Germinal center (tissue), 1 donor: Measurements from ENCODE around the gene CBFA2T3.
A peak's percentile ranks its signal among the peaks of the same experiment; 100 is the strongest.

Experiments used
- DNase-seq: peaks from one replicate; pipeline ENCODE4 v3.0.0; 2012; ENCODE audit warnings: mixed read lengths, low spot score

Gene CBFA2T3

GRCh38 chr16:88875703-88876234 lies 101.2 kb downstream of the CBFA2T3 start:
- no peak for DNase-seq

DNA sequence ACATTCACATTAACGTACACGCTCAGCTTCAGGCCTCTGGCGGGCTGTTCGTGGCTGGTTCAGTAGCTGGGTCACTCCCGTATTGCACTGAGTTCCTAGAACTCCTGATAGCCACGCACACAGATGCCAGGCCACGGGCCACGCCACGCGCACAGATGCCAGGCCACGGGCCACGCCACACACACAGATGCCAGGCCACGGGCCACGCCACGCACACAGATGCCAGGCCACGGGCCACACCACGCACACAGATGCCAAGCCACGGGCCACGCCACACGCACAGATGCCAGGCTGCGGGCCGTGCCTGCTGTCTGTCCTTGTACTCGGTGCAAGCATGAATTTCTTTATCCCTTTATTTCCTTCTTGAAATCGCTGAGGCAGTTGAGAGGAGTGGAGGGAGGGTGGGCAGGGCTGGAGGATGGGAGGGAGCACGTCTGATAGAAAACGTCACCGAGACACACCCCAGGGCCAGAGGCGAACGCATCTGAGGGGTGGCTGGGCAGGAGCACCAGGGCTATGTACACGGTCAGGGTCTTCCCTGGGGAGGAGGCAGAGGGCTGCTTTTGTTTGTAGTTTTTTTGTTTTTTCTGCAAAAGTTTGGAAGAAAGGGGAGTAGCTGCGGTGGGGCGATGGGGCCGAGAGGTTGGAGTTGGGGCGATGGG lies 101.9 kb downstream of the CBFA2T3 start:
- DNase-seq = no peak

GRCh38 chr16:88872650-88873331 lies 104.2 kb downstream of the CBFA2T3 start:
- DNase-seq = no peak

DNA sequence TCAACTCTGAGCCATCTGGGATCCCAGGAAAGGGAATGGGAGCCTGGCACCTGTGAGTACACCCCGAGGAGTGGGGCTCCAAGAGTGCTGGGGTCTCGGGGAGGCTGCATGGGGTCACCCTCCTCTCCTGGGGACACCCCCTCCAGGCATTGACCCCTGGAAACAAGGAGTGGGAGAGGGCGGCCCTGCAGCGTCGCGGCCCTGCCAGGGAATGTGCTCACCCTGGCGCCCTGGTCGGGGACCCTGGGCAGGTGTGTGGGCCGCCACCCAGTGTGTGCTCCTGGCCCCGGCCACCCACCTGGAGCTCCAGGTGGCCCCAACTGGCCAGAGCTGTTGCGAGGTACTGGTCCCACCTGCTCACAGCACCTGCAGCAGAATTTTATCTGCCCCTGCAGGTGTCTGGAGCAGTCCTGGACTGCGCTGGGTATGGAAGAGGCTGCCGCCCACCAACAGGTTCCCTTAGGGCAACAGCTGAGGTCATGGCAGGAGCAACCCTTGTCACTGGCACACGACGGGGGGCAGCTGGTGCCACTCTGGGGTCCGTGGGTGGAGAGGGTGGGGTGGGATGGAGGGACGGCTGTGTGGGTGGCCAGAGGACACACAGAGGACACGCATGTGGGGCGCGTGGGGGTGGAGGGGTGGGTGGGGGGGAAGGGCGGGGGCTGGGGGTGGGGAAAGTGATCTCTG lies 105.1 kb downstream of the CBFA2T3 start:
- no peak for DNase-seq

GRCh38 chr16:88871349-88871702 lies 105.7 kb downstream of the CBFA2T3 start:
- no peak for DNase-seq

- peak; percentile 29 for DNase-seq
Measured at GRCh38 chr16:88870608-88871348, 106.2 kb downstream of the CBFA2T3 start.

GRCh38 chr16:88869673-88869980 lies 107.4 kb downstream of the CBFA2T3 start:
- DNase-seq = no peak

GRCh38 chr16:88868974-88869672 lies 107.9 kb downstream of the CBFA2T3 start:
- DNase-seq = no peak

DNA sequence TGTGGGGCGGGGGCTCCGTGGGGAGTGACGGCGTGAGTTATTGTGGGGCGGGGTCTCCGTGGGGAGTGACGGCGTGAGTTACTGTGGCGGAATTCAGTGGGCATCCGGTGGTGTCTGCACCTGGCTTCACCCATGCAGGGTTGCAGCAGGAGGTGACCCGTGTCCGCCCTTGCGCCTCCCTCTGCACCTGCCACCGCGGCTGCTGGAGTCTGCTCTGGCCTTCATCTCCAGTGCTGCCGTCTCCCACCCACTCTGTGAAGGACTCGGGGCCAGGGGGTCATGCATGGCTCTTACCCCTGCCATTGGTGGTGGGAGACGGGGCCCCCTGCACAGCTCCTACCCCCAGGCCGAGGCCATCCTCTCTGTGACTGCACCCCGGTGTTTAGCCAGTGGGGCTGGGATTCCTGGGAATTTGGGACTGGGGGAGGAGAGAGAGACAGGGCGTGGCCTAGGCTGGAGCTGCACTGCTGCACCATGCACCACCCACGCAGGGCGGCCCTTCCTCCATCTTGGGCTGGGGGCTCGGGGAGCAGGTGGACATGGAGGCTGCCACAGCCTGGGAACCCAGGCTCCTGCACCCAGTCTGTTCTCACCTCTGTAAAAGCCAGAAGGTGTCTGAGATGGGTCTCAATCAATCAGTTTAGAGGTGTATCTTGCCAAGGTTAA lies 109.3 kb downstream of the CBFA2T3 start:
- no peak for DNase-seq

- DNase-seq = no peak
Measured at GRCh38 chr16:88866151-88866920, 110.7 kb downstream of the CBFA2T3 start, which contains the start of gene PABPN1L. Gene PABPN1L (minus strand): TSS chr16:88866660. CDS start chr16:88866606, 54 bp downstream.

DNA sequence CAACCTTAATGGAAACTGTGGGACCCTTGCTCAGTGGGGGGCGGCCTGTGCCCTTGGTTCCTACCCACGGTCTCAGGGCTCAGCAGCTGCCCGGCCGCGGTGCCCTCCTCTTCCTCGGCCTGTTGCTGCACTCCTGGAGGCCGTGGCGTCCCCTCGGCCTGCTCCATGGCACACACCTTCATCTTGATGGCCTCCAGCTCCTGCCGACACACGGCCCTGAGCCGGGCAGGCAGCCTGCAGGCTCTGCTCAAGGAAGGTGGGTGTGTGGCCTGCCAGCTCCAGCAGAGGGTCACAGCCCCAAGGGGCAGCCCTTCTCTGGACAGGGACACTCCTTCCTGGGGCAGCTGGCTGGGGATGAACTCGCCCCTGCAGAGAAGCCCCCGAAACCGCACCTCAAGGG lies 111.3 kb downstream of the CBFA2T3 start:
- DNase-seq = no peak

- DNase-seq = no peak
Measured at GRCh38 chr16:88865310-88865709, 111.7 kb downstream of the CBFA2T3 start.

GRCh38 chr16:88864521-88864920 lies 112.5 kb downstream of the CBFA2T3 start:
- no peak for DNase-seq

DNA sequence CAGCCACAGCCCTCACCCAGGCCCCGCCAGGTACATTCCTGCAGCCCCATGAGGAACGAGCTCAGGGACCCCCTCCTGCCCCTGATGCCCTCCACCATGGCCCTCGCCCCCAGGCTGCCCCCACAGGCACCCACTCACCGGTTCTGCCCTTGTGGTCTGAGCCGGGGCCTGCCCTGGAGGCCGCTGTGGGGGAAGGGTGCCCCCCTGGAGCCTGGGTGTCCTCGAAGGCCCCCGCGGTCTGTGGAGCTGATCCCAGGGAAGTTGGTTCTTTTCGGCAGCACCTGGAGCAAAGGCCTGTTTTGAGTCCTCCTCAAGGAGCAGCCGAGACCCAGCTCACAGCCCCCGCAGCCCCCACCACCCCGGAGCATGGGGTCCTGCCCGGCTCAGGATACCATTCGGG lies 112.9 kb downstream of the CBFA2T3 start:
- no peak for DNase-seq

- DNase-seq = no peak
Measured at GRCh38 chr16:88863426-88863825, 113.6 kb downstream of the CBFA2T3 start.

DNA sequence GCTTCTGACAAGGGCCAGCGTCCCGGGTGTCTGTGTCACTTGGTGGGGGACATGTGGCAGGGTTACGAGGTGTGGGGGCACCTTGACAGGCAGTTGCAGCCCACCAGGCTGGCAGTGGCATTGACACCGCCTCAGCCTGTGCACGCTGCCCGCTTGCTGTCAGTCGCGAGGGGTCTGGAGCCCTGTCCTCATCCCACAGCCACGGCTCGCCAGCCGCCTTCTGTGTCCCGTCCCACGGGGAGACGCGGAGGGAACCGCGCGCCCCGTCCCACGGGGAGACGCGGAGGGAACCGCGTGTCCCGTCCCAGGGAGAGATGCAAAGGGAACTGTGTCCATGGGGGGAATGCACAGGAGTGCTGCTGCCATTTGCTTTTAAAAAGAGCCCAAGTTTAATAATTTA lies 114.0 kb downstream of the CBFA2T3 start:
- no peak for DNase-seq

DNA sequence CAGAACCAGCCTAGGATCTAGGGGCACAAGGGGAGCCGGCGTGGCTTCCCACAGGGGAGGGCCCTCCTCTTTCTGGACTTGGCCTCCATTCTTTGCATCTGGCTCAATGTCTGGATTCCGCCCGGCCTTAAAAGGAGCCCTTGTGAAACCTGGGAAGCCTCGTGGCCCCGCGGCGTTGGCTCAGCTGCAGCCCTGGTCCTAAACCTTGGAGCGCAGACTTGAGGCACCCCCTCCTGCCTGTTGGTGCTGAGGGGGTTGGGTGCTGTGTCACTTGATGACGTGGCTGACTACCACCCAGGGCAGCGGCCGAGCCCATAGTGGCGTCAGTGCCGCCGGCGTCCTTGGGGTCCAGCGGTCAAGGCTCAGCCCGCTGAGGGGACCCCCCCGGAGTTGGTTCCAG lies 115.6 kb downstream of the CBFA2T3 start:
- DNase-seq = no peak

GRCh38 chr16:88859381-88860091 lies 117.5 kb downstream of the CBFA2T3 start:
- no peak for DNase-seq

- DNase-seq = peak; percentile 83
Measured at GRCh38 chr16:88857728-88858339, 119.2 kb downstream of the CBFA2T3 start.
